HEK293 (cell line): ENCODE results near the gene ARHGEF7.

Experiments
- HOXC10 ChIP-seq: sonication (generic); formaldehyde crosslinking; IDR thresholded peaks from 2 replicates; pipeline ENCODE4 v1.8.1; 2023; ENCODE audit warnings: mild to moderate bottlenecking, missing genetic modification reagents
- HOXD13 ChIP-seq: sonication (generic); formaldehyde crosslinking; IDR thresholded peaks from 2 replicates; pipeline ENCODE4 v1.8.0; 2022; ENCODE audit warnings: missing genetic modification reagents, borderline replicate concordance
- KLF1 ChIP-seq: fragments of 450-650 bp; formaldehyde crosslinking; IDR thresholded peaks from 2 replicates; pipeline ENCODE4 v1.5.1; 2016; ENCODE audit warnings: missing biosample characterization, missing genetic modification characterization
- TCF7L2 ChIP-seq: IDR thresholded peaks from 2 replicates; pipeline ENCODE4 v1.6.1; 2011; ENCODE audit warnings: low read depth, mild to moderate bottlenecking, inconsistent platforms, low read length, moderate library complexity, borderline replicate concordance
- ZBTB20 ChIP-seq: fragments of 450-650 bp; formaldehyde crosslinking; IDR thresholded peaks from 2 replicates; pipeline ENCODE4 v1.5.1; 2016; ENCODE audit warnings: missing biosample characterization, missing genetic modification characterization
- ZBTB26 ChIP-seq: fragments of 450-650 bp; formaldehyde crosslinking; optimal IDR thresholded peaks from 2 replicates; pipeline ENCODE3; 2016; ENCODE audit warnings: missing biosample characterization, mild to moderate bottlenecking, missing genetic modification characterization
- ZNF23 ChIP-seq: fragments of 450-650 bp; formaldehyde crosslinking; IDR thresholded peaks from 2 replicates; pipeline ENCODE4 v1.5.1; 2016; ENCODE audit warnings: missing biosample characterization, missing genetic modification characterization, borderline replicate concordance
- ZNF24 ChIP-seq: fragments of 450-650 bp; formaldehyde crosslinking; IDR thresholded peaks from 2 replicates; pipeline ENCODE4 v1.5.1; 2016; ENCODE audit warnings: missing biosample characterization, missing genetic modification characterization
- ZNF274 ChIP-seq, 2 experiments: fragments of 200-500 bp in 1 of 2; fragments of 450-650 bp in 1 of 2; sonication (Bioruptor generic) in 1 of 2; formaldehyde crosslinking in 1 of 2; IDR thresholded peaks; 2 replicates each; pipeline versions ENCODE4 v1.5.1 to v1.6.1; 2014 to 2016; ENCODE audit warnings: borderline replicate concordance in 1 of 2, inconsistent platforms in 1 of 2, low read length in 1 of 2, missing biosample characterization in 1 of 2, missing genetic modification characterization in 1 of 2
- ZNF449 ChIP-seq: fragments of 450-650 bp; formaldehyde crosslinking; IDR thresholded peaks from 2 replicates; pipeline ENCODE4 v1.5.1; 2017; ENCODE audit warnings: missing biosample characterization, mild to moderate bottlenecking, missing genetic modification characterization, moderate library complexity
- ZSCAN23 ChIP-seq: fragments of 450-650 bp; formaldehyde crosslinking; IDR thresholded peaks from 2 replicates; pipeline ENCODE4 v1.5.1; 2016; ENCODE audit warnings: missing biosample characterization, missing genetic modification characterization
- TF ChIP-seq, protein P1 (sequence below): fragments of 450-650 bp; formaldehyde crosslinking; IDR thresholded peaks from 2 replicates; pipeline ENCODE4 v1.5.1; 2016; ENCODE audit warnings: missing biosample characterization, missing genetic modification characterization
- TF ChIP-seq, protein P2 (sequence below): fragments of 450-650 bp; formaldehyde crosslinking; IDR thresholded peaks from 2 replicates; pipeline ENCODE4 v1.5.1; 2016; ENCODE audit warnings: missing biosample characterization, missing genetic modification characterization
- TF ChIP-seq, protein P3 (sequence below): fragments of 450-650 bp; formaldehyde crosslinking; IDR thresholded peaks from 2 replicates; pipeline ENCODE4 v1.5.0; 2017; ENCODE audit warnings: missing biosample characterization, missing genetic modification characterization, borderline replicate concordance

- TF ChIP-seq ZNF449 (tag by site-specific recombination): no peak
- no peak for TF ChIP-seq ZSCAN23 (tag by site-specific recombination)
- TF ChIP-seq, protein P1, sequence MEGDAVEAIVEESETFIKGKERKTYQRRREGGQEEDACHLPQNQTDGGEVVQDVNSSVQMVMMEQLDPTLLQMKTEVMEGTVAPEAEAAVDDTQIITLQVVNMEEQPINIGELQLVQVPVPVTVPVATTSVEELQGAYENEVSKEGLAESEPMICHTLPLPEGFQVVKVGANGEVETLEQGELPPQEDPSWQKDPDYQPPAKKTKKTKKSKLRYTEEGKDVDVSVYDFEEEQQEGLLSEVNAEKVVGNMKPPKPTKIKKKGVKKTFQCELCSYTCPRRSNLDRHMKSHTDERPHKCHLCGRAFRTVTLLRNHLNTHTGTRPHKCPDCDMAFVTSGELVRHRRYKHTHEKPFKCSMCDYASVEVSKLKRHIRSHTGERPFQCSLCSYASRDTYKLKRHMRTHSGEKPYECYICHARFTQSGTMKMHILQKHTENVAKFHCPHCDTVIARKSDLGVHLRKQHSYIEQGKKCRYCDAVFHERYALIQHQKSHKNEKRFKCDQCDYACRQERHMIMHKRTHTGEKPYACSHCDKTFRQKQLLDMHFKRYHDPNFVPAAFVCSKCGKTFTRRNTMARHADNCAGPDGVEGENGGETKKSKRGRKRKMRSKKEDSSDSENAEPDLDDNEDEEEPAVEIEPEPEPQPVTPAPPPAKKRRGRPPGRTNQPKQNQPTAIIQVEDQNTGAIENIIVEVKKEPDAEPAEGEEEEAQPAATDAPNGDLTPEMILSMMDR: no peak
- no peak for TF ChIP-seq ZNF274 (IDR thresholded peaks at IDR 0.05; ENCODE audit: low read length)
- no peak for TF ChIP-seq ZNF274 (tag by site-specific recombination; IDR thresholded peaks at IDR 0.05; ENCODE audit: borderline replicate concordance)
- TF ChIP-seq ZBTB26 (tag by site-specific recombination): no peak
- TF ChIP-seq KLF1: no peak
- no peak for TF ChIP-seq TCF7L2
- no peak for TF ChIP-seq ZNF23
- no peak for TF ChIP-seq ZNF24 (tag by site-specific recombination)
- TF ChIP-seq, protein P2, sequence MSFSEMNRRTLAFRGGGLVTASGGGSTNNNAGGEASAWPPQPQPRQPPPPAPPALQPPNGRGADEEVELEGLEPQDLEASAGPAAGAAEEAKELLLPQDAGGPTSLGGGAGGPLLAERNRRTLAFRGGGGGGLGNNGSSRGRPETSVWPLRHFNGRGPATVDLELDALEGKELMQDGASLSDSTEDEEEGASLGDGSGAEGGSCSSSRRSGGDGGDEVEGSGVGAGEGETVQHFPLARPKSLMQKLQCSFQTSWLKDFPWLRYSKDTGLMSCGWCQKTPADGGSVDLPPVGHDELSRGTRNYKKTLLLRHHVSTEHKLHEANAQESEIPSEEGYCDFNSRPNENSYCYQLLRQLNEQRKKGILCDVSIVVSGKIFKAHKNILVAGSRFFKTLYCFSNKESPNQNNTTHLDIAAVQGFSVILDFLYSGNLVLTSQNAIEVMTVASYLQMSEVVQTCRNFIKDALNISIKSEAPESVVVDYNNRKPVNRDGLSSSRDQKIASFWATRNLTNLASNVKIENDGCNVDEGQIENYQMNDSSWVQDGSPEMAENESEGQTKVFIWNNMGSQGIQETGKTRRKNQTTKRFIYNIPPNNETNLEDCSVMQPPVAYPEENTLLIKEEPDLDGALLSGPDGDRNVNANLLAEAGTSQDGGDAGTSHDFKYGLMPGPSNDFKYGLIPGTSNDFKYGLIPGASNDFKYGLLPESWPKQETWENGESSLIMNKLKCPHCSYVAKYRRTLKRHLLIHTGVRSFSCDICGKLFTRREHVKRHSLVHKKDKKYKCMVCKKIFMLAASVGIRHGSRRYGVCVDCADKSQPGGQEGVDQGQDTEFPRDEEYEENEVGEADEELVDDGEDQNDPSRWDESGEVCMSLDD: no peak
- no peak for TF ChIP-seq HOXD13 (CRISPR knock-in tag)
- TF ChIP-seq ZBTB20 (tag by site-specific recombination): no peak
- TF ChIP-seq, protein P3, sequence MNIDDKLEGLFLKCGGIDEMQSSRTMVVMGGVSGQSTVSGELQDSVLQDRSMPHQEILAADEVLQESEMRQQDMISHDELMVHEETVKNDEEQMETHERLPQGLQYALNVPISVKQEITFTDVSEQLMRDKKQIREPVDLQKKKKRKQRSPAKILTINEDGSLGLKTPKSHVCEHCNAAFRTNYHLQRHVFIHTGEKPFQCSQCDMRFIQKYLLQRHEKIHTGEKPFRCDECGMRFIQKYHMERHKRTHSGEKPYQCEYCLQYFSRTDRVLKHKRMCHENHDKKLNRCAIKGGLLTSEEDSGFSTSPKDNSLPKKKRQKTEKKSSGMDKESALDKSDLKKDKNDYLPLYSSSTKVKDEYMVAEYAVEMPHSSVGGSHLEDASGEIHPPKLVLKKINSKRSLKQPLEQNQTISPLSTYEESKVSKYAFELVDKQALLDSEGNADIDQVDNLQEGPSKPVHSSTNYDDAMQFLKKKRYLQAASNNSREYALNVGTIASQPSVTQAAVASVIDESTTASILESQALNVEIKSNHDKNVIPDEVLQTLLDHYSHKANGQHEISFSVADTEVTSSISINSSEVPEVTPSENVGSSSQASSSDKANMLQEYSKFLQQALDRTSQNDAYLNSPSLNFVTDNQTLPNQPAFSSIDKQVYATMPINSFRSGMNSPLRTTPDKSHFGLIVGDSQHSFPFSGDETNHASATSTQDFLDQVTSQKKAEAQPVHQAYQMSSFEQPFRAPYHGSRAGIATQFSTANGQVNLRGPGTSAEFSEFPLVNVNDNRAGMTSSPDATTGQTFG: no peak
- no peak for TF ChIP-seq HOXC10 (CRISPR knock-in tag)
Observed at GRCh38 chr13:111122056-111122455, 6.9 kb downstream of the ARHGEF7 start.
